Cardiac fibroblast (primary cell): ENCODE data around the gene NID2.
A peak's percentile ranks its signal among the peaks of the same experiment; 100 is the strongest.

Source experiments
- DNase-seq, 2 donors: peaks; one replicate each; pipeline versions ENCODE4 v3.0.0 to v3.0.0-alpha.2; 2010; ENCODE audit warnings: low read depth in 2 of 2
- H3K4me3 ChIP-seq, 2 donors: replicated peaks in 1 of 2; 1 replicate in 1 of 2; 2 replicates in 1 of 2; pipeline ENCODE4 v1.5.1; 2011; ENCODE audit warnings: low read depth in 2 of 2, low read length in 2 of 2, mild to moderate bottlenecking in 2 of 2, moderate library complexity in 1 of 2
- CTCF ChIP-seq: IDR thresholded peaks from one replicate; pipeline ENCODE4 v1.5.1; 2011; ENCODE audit warnings: low read depth, mild to moderate bottlenecking, low read length, inconsistent platforms

The NID2 gene

GRCh38 chr14:52076334-52076733, 7.5 kb upstream of the NID2 start:
- H3K4me3 ChIP-seq: no peak overlapping the region
- DNase-seq: peak; percentile 69 to 87
- TF ChIP-seq CTCF: no peak

GRCh38 chr14:52075371-52075770, 6.5 kb upstream of the NID2 start:
- H3K4me3 ChIP-seq: no peak overlapping the region
- TF ChIP-seq CTCF: no peak
- DNase-seq: no peak

GRCh38 chr14:52073251-52073650, 4.4 kb upstream of the NID2 start:
- peak; percentile 61 to 78 for DNase-seq
- no peak overlapping the region for H3K4me3 ChIP-seq
- TF ChIP-seq CTCF: no peak

GRCh38 chr14:52072266-52072780, 3.5 kb upstream of the NID2 start:
- TF ChIP-seq CTCF: no peak
- DNase-seq: no peak
- H3K4me3 ChIP-seq: no peak overlapping the region

GRCh38 chr14:52071675-52072074, 2.8 kb upstream of the NID2 start:
- peak; percentile 66 to 74 for DNase-seq
- no peak overlapping the region for H3K4me3 ChIP-seq
- peak; percentile 22 for TF ChIP-seq CTCF

GRCh38 chr14:52070051-52070431, 1.2 kb upstream of the NID2 start:
- TF ChIP-seq CTCF: no peak
- DNase-seq: no peak
- peak overlapping the region; percentile 81 to 95 for H3K4me3 ChIP-seq
